Measurements from ENCODE around the gene FGD6. TPM values are rescaled to one million over a fixed set of nuclear protein-coding genes. Genes with fewer than 3 reads are reported as not detected.

The FGD6 gene
- total and polyA plus RNA-seq, 7 donors: 4.2 to 56.6 (median 40.2) TPM

GRCh38 chr12:95195122-95195521 lies 22.1 kb downstream of the FGD6 start:
- no peak for DNase-seq
- H3K27me3 ChIP-seq: no peaks in the 10 kb centered on the region
- WGBS, 2 donors: 79 to 87% methylated on average over 3 of the region's 3 CpGs
- no peak overlapping the region for H3K27ac ChIP-seq
- peaks cover 0 to 9% (median 3%) of the 10 kb centered on the region in 4 donors for H3K4me1 ChIP-seq
- no peak for TF ChIP-seq EP300 (IDR thresholded peaks at IDR 0.05)
- no peak for TF ChIP-seq POLR2A (IDR thresholded peaks at IDR 0.05)
- no peak for TF ChIP-seq CTCF (IDR thresholded peaks at IDR 0.05)
- TF ChIP-seq POLR2AphosphoS5 (IDR thresholded peaks at IDR 0.05): no peak
- intact Hi-C loops (cut with DNase I): no loop called here
- no peaks in the 10 kb centered on the region for H3K36me3 ChIP-seq
- H3K9me3 ChIP-seq: no peaks in the 10 kb centered on the region
- no peak overlapping the region for H3K4me3 ChIP-seq

- Histone ChIP-seq H3K27ac (no peak overlapping the region), H3K36me3 (no peaks in the 10 kb centered on the region), H3K27me3 (no peaks in the 10 kb centered on the region), H3K4me3 (no peak overlapping the region), H3K4me1 (no peaks in the 10 kb centered on the region), H3K9me3 (no peaks in the 10 kb centered on the region)
- DNase-seq: no peak
- no peak for TF ChIP-seq CTCF (IDR thresholded peaks at IDR 0.05)
- intact Hi-C loops (cut with DNase I): no loop called here
- 91 to 96% methylated on average over 3 of the region's 3 CpGs for WGBS, 2 donors
Observed at GRCh38 chr12:95193139-95193538, 24.1 kb downstream of the FGD6 start.

GRCh38 chr12:95192271-95192670 lies 25.0 kb downstream of the FGD6 start:
- Histone ChIP-seq H3K9me3 (no peaks in the 10 kb centered on the region), H3K27ac (no peak overlapping the region), H3K4me3 (no peak overlapping the region), H3K36me3 (no peaks in the 10 kb centered on the region), H3K4me1 (no peaks in the 10 kb centered on the region), H3K27me3 (no peaks in the 10 kb centered on the region)
- intact Hi-C loops (cut with DNase I): no loop called here
- TF ChIP-seq EP300 (IDR thresholded peaks at IDR 0.05) (no peak), POLR2A (IDR thresholded peaks at IDR 0.05) (no peak), CTCF (IDR thresholded peaks at IDR 0.05) (no peak), POLR2AphosphoS5 (IDR thresholded peaks at IDR 0.05) (no peak)
- DNase-seq: no peak

- H3K9me3 ChIP-seq: no peaks in the 10 kb centered on the region
- TF ChIP-seq POLR2A (IDR thresholded peaks at IDR 0.05) (no peak), EP300 (IDR thresholded peaks at IDR 0.05) (no peak), CTCF (IDR thresholded peaks at IDR 0.05) (no peak), POLR2AphosphoS5 (IDR thresholded peaks at IDR 0.05) (no peak)
- H3K36me3 ChIP-seq: no peaks in the 10 kb centered on the region
- H3K4me1 ChIP-seq: no peaks in the 10 kb centered on the region
- no peaks in the 10 kb centered on the region for H3K27me3 ChIP-seq
- WGBS, 2 donors: 86 to 88% methylated on average over 1 of the region's 1 CpG
- H3K4me3 ChIP-seq: no peak overlapping the region
- intact Hi-C loops (cut with DNase I): no loop called here
- no peak for DNase-seq
- no peak overlapping the region for H3K27ac ChIP-seq
Observed at GRCh38 chr12:95191060-95191696, 26.1 kb downstream of the FGD6 start.

- intact Hi-C loops (cut with DNase I): no loop called here
- no peak for DNase-seq
- peaks cover 0 to 4% (median 2%) of the 10 kb centered on the region in 4 donors for H3K4me1 ChIP-seq
- H3K4me3 ChIP-seq: no peak overlapping the region
- no peak overlapping the region for H3K27ac ChIP-seq
- no peaks in the 10 kb centered on the region for H3K36me3 ChIP-seq
- no peaks in the 10 kb centered on the region for H3K27me3 ChIP-seq
- TF ChIP-seq POLR2AphosphoS5 (IDR thresholded peaks at IDR 0.05) (no peak), POLR2A (IDR thresholded peaks at IDR 0.05) (no peak), CTCF (IDR thresholded peaks at IDR 0.05) (no peak), EP300 (IDR thresholded peaks at IDR 0.05) (no peak)
- no peaks in the 10 kb centered on the region for H3K9me3 ChIP-seq
- 25 to 68% methylated on average over 5 of the region's 5 CpGs for WGBS, 2 donors
Observed at GRCh38 chr12:95187865-95188415, 29.3 kb downstream of the FGD6 start.

Data from sigmoid colon (tissue), 7 donors.